Dermis blood vessel endothelial cell (primary cell): ENCODE measurements around the gene GPER1. TPM values are rescaled to one million over a fixed set of nuclear protein-coding genes. Genes with fewer than 3 reads are reported as not detected.
"Not testable (repeated sequence)": the region's sequence is repeated elsewhere in the genome, so short reads cannot be mapped to it uniquely, and the experiment has no call there.

Experiments
- DNase-seq: peaks from one replicate; pipeline ENCODE4 v3.0.0; 2010
- total RNA-seq: library from RNA; depleted of rRNA; stranded (reverse); fragments of >200 nt; gene quantifications from 2 replicates; pipeline ENCODE4 v1.2.3, GENCODE V29; 2014

Gene GPER1
- total RNA-seq, 1 donor from 2014 or later, result 1.0 TPM

- peak; percentile 17 for DNase-seq
These were observed 16.7 kb downstream of the GPER1 start for GRCh38 chr7:1104516-1105179.

- DNase-seq, result no peak
These were observed 17.3 kb downstream of the GPER1 start for GRCh38 chr7:1105189-1105588.

- no peak for DNase-seq
These were observed 18.3 kb downstream of the GPER1 start for GRCh38 chr7:1106063-1106792.

GRCh38 chr7:1106793-1107421 lies 19.0 kb downstream of the GPER1 start:
- no peak for DNase-seq

- DNase-seq, result no peak
These were observed 20.5 kb downstream of the GPER1 start for GRCh38 chr7:1108264-1108920.

GRCh38 chr7:1109581-1110310 lies 21.8 kb downstream of the GPER1 start:
- no peak for DNase-seq

- DNase-seq, result no peak
These were observed 22.4 kb downstream of the GPER1 start for GRCh38 chr7:1110358-1110757.

GRCh38 chr7:1111156-1111555 lies 23.2 kb downstream of the GPER1 start:
- DNase-seq, result no peak

- peak; percentile 73 for DNase-seq
These were observed 24.2 kb downstream of the GPER1 start for GRCh38 chr7:1112109-1112508.

GRCh38 chr7:1112625-1113547 lies 25.0 kb downstream of the GPER1 start:
- DNase-seq, result no peak

- no peak for DNase-seq
These were observed 25.6 kb downstream of the GPER1 start for GRCh38 chr7:1113548-1113885.

GRCh38 chr7:1114088-1114487 lies 26.2 kb downstream of the GPER1 start:
- no peak for DNase-seq

GRCh38 chr7:1114505-1114904 lies 26.6 kb downstream of the GPER1 start:
- no peak for DNase-seq

- DNase-seq, result not testable (repeated sequence)
These were observed 27.5 kb downstream of the GPER1 start for GRCh38 chr7:1115171-1116045.

- DNase-seq, result not testable (repeated sequence)
These were observed 28.6 kb downstream of the GPER1 start for GRCh38 chr7:1116383-1117008.

GRCh38 chr7:1117321-1117928 lies 29.5 kb downstream of the GPER1 start:
- no peak for DNase-seq

GRCh38 chr7:1119201-1119600 lies 31.3 kb downstream of the GPER1 start:
- DNase-seq, result no peak

- DNase-seq, result no peak
These were observed 32.9 kb downstream of the GPER1 start for GRCh38 chr7:1120791-1121190.

- no peak for DNase-seq
These were observed 33.6 kb downstream of the GPER1 start for GRCh38 chr7:1121476-1121875.
